SU-DHL-6 (cell line): ENCODE results near the gene SLC44A5.

ENCODE experiments used
- H2AFZ ChIP-seq: fragments of 200-600 bp; sonication (generic); 2 replicates; pipeline ENCODE4 v1.6.1; 2014; ENCODE audit warnings: low read depth, mild to moderate bottlenecking, moderate library complexity, mixed read lengths, antibody characterized with exemption, low read length; ENCODE audit not compliant: severe bottlenecking
- H3F3A ChIP-seq: fragments of 200-600 bp; shearing (Covaris generic); 2 replicates; pipeline ENCODE4 v1.6.0; 2016; ENCODE audit warnings: antibody characterized with exemption, mild to moderate bottlenecking; ENCODE audit not compliant: insufficient read depth
- H3K27ac ChIP-seq: fragments of 200-600 bp; sonication (generic); 2 replicates; pipeline ENCODE4 v1.5.1; 2016; ENCODE audit warnings: low read depth, mild to moderate bottlenecking, low read length, moderate library complexity, mixed read lengths
- H3K27me3 ChIP-seq: fragments of 200-600 bp; sonication (generic), shearing (Covaris generic); 2 replicates; pipeline ENCODE4 v1.6.0; 2014; ENCODE audit warnings: mild to moderate bottlenecking, low read length
- H3K36me3 ChIP-seq: fragments of 200-600 bp; sonication (generic); 2 replicates; pipeline ENCODE4 v1.6.1; 2014; ENCODE audit warnings: mild to moderate bottlenecking, low read length, mixed read lengths
- H3K4me2 ChIP-seq: fragments of 300-600, 200-600 bp; shearing (Covaris generic), sonication (generic); 2 replicates; pipeline ENCODE4 v1.6.0; 2014; ENCODE audit warnings: low read length, low read depth, mild to moderate bottlenecking; ENCODE audit not compliant: poor library complexity, severe bottlenecking
- H3K4me3 ChIP-seq: fragments of 200-600 bp; sonication (generic); 2 replicates; pipeline ENCODE4 v1.5.1; 2014; ENCODE audit warnings: antibody characterized with exemption, low read length, mild to moderate bottlenecking, mixed read lengths; ENCODE audit not compliant: insufficient read depth, poor library complexity, severe bottlenecking
- H3K79me2 ChIP-seq: fragments of 200-600 bp; sonication (generic); 2 replicates; pipeline ENCODE4 v1.6.1; 2014; ENCODE audit warnings: mild to moderate bottlenecking, low read length, moderate library complexity; ENCODE audit not compliant: insufficient read depth
- H3K9ac ChIP-seq: fragments of 200-600 bp; sonication (generic); 2 replicates; pipeline ENCODE4 v1.7.0; 2014; ENCODE audit warnings: mild to moderate bottlenecking, low read length
- H3K9me2 ChIP-seq: fragments of 200-600 bp; sonication (generic); replicated peaks from 2 replicates; pipeline ENCODE4 v1.6.1; 2014; ENCODE audit warnings: low read length; ENCODE audit not compliant: insufficient read depth
- H3K9me3 ChIP-seq: fragments of 200-600 bp; sonication (generic); 2 replicates; pipeline ENCODE4 v1.6.1; 2014; ENCODE audit warnings: low read length, mixed read lengths; ENCODE audit not compliant: insufficient read depth
- H4K20me1 ChIP-seq: fragments of 200-600 bp; sonication (generic); 2 replicates; pipeline ENCODE4 v1.6.1; 2014; ENCODE audit warnings: low read depth, mild to moderate bottlenecking, antibody characterized with exemption, low read length, moderate library complexity, mixed read lengths
- EZH2phosphoT487 ChIP-seq: fragments of 200-600 bp; sonication (generic), shearing (Covaris generic); conservative IDR thresholded peaks from 2 replicates; pipeline ENCODE4 v1.6.1; 2018; ENCODE audit warnings: mild to moderate bottlenecking, antibody characterized with exemption, low read length, moderate library complexity, mixed read lengths
- TF ChIP-seq, protein P1 (sequence below): fragments of 200-600 bp; sonication (generic); IDR thresholded peaks from one replicate; pipeline ENCODE4 v1.5.1; 2017; ENCODE audit warnings: antibody characterized with exemption, mild to moderate bottlenecking, low read length, moderate library complexity; ENCODE audit not compliant: insufficient read depth, poor library complexity, severe bottlenecking

Gene SLC44A5

DNA sequence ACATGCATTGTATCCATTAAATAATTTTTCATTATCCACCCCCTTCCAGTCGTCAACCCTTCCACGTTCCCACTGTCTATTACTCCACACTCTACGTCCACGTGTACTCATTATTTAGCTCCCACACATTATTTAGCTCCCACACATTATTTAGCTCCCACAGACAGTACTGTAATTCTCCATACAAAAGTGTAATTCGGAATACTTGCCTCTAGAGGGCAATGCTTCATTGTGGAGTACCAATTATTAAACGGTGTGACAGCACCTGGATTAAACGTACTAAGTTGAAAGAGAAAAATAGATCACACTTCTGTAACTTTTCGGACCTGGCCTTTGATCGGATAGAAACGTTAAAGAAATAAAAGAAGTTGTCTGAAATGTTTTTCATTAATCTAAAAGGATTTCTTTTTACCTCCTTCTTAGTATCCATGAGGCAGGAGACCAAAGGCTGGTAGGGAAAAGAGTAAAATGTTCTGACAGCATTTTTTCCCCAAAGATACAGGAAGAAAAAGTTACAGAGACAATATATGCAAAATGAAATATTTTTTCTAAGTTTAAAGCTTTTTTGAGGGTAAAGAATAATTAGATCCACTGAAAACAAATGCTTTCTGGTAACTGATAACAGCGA is 377.5 kb downstream of the SLC44A5 start:
- Histone ChIP-seq H3K27ac (no peak overlapping the region), H3K9ac (no peak overlapping the region), H3K36me3 (no peaks in the 10 kb centered on the region), H3K79me2 (no peaks in the 10 kb centered on the region), H4K20me1 (no peaks in the 10 kb centered on the region), H3K4me2 (no peak overlapping the region), H3K4me3 (no peak overlapping the region), H3K9me2 (no peaks in the 10 kb centered on the region), H3F3A (no peaks in the 10 kb centered on the region), H2AFZ (no peak overlapping the region), H3K27me3 (no peaks in the 10 kb centered on the region), H3K9me3 (no peaks in the 10 kb centered on the region)
- TF ChIP-seq, protein P1, sequence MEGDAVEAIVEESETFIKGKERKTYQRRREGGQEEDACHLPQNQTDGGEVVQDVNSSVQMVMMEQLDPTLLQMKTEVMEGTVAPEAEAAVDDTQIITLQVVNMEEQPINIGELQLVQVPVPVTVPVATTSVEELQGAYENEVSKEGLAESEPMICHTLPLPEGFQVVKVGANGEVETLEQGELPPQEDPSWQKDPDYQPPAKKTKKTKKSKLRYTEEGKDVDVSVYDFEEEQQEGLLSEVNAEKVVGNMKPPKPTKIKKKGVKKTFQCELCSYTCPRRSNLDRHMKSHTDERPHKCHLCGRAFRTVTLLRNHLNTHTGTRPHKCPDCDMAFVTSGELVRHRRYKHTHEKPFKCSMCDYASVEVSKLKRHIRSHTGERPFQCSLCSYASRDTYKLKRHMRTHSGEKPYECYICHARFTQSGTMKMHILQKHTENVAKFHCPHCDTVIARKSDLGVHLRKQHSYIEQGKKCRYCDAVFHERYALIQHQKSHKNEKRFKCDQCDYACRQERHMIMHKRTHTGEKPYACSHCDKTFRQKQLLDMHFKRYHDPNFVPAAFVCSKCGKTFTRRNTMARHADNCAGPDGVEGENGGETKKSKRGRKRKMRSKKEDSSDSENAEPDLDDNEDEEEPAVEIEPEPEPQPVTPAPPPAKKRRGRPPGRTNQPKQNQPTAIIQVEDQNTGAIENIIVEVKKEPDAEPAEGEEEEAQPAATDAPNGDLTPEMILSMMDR, result peak; percentile 62
- TF ChIP-seq EZH2phosphoT487, result no peak

GRCh38 chr1:75220072-75220471 is 390.8 kb downstream of the SLC44A5 start:
- H3K4me2 ChIP-seq, result no peak overlapping the region
- no peaks in the 10 kb centered on the region for H3F3A ChIP-seq
- H2AFZ ChIP-seq, result no peak overlapping the region
- H4K20me1 ChIP-seq, result no peaks in the 10 kb centered on the region
- no peak overlapping the region for H3K9ac ChIP-seq
- H3K36me3 ChIP-seq, result no peaks in the 10 kb centered on the region
- no peak overlapping the region for H3K4me3 ChIP-seq
- H3K9me3 ChIP-seq, result no peaks in the 10 kb centered on the region
- TF ChIP-seq, protein P1, result no peak
- no peak for TF ChIP-seq EZH2phosphoT487
- no peaks in the 10 kb centered on the region for H3K27me3 ChIP-seq
- H3K27ac ChIP-seq, result no peak overlapping the region
- no peaks in the 10 kb centered on the region for H3K79me2 ChIP-seq
- no peaks in the 10 kb centered on the region for H3K9me2 ChIP-seq

DNA sequence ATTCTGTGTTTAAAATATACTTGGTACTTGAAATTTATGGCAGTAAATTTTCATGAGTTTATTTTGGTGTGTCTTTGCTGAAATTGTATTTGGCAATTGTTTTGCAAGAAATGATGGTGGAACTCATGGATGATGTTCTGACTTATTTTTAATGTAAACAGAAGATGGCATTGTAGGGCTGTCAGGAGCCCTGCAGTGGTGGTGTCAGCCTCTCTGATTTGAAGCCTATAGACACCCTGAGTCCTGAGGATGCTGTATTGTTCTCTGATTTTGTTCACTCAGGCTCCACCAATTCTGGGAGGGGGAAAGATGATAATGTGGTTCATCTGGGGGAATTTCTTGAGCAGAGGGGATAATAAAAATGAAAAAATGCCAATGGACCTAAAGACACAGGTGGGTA is 396.9 kb downstream of the SLC44A5 start:
- H3K4me3 ChIP-seq, result no peak overlapping the region
- no peaks in the 10 kb centered on the region for H3K27me3 ChIP-seq
- no peaks in the 10 kb centered on the region for H3K9me2 ChIP-seq
- H3K9me3 ChIP-seq, result no peaks in the 10 kb centered on the region
- H3K9ac ChIP-seq, result no peak overlapping the region
- TF ChIP-seq EZH2phosphoT487, result no peak
- TF ChIP-seq, protein P1, result no peak
- no peaks in the 10 kb centered on the region for H4K20me1 ChIP-seq
- H3K4me2 ChIP-seq, result no peak overlapping the region
- H3F3A ChIP-seq, result no peaks in the 10 kb centered on the region
- no peaks in the 10 kb centered on the region for H3K79me2 ChIP-seq
- no peak overlapping the region for H3K27ac ChIP-seq
- no peaks in the 10 kb centered on the region for H3K36me3 ChIP-seq
- H2AFZ ChIP-seq, result no peak overlapping the region
